ENCODE results near the gene CCDC90B. TPM values are rescaled to one million over a fixed set of nuclear protein-coding genes. Genes with fewer than 3 reads are reported as not detected.

The CCDC90B gene
- total and polyA plus RNA-seq, 10 of the 15 experiments (the other 5 are each of a cell fraction or from before 2014, with no cell fraction given), result 33.2 to 91.5 (median 59.2) TPM

DNA sequence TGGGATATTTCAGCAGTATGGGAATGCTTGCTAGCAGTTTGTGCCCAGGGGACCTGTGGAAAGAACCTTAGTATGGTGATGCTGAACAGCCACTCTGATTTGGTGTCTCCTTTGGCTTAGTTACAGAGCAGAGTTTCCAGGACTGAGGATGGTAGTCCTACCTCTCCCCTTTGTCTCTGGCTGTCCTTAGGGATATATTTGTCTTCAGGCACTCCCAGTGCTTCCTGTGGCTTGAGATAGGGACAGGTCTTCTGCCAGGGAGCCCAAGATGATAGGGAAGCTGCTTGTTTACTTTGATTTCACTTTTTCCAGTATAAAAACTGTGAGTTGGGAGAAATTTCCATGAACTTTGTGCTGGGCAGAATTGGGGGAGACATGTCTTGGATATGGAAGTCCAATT, 64.5 kb downstream of the CCDC90B start (continued):
- TF ChIP-seq, protein P1, sequence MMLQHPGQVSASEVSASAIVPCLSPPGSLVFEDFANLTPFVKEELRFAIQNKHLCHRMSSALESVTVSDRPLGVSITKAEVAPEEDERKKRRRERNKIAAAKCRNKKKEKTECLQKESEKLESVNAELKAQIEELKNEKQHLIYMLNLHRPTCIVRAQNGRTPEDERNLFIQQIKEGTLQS (IDR thresholded peaks at IDR 0.05; ENCODE audit: borderline replicate concordance, extremely low read depth, low read depth, low read length), result no peak
- no peak for TF ChIP-seq ZNF384 (IDR thresholded peaks at IDR 0.05; ENCODE audit: borderline replicate concordance, low read depth, low read length)
- no peak for TF ChIP-seq BHLHE40 (IDR thresholded peaks at IDR 0.05; ENCODE audit: borderline replicate concordance in 1 of 2, low read depth in 2 of 2, low read length in 1 of 2)
- no peak for TF ChIP-seq KLF5 (IDR thresholded peaks at IDR 0.05; ENCODE audit: partially characterized antibody)
- no peak for TF ChIP-seq RUNX3 (IDR thresholded peaks at IDR 0.05; ENCODE audit: low read length)
- no peak for TF ChIP-seq CBFB (IDR thresholded peaks at IDR 0.05; ENCODE audit: low read depth)
- TF ChIP-seq SP1 (IDR thresholded peaks at IDR 0.05; ENCODE audit: low read depth, low read length), result no peak
- TF ChIP-seq KDM1A (IDR thresholded peaks at IDR 0.05; ENCODE audit: borderline replicate concordance), result no peak

- no peak overlapping the region for H3K27ac ChIP-seq (ENCODE audit: control insufficient read depth, insufficient read depth)
- ChIA-PET CTCF (no interaction called here), POLR2A (no interaction called here), RAD21 (ENCODE audit: unreplicated experiment) (no interaction called here), SMC1A (ENCODE audit: uncharacterized antibody, unreplicated experiment) (no interaction called here)
- 71% methylated on average over 10 of the region's 10 CpGs for WGBS (ENCODE audit: insufficient coverage, insufficient replicate concordance, low lambda C conversion rate, missing lambda C conversion rate)
- H3K9ac ChIP-seq (ENCODE audit: control insufficient read depth, insufficient read depth, low read length), result no peak overlapping the region
- intact Hi-C loops (cut with micrococcal nuclease; ENCODE audit: unreplicated experiment), result no loop called here
- no peak overlapping the region for H3K4me2 ChIP-seq (ENCODE audit: control insufficient read depth, insufficient read depth)
- DNase-seq (ENCODE audit: low read depth, low spot score) (no peak), FAIRE-seq (no peak), ATAC-seq (no peak)
- no peaks in the 10 kb centered on the region for H3K9me3 ChIP-seq (replicated peaks; ENCODE audit: control insufficient read depth, insufficient read depth, low read length)
- no peaks in the 10 kb centered on the region for H4K20me1 ChIP-seq (ENCODE audit: control insufficient read depth, insufficient read depth)
- no peak overlapping the region for H3K4me3 ChIP-seq
- no peaks in the 10 kb centered on the region for H3K79me2 ChIP-seq (ENCODE audit: control insufficient read depth, insufficient read depth, low read length)
- H3K27me3 ChIP-seq (replicated peaks in 1 of 2; ENCODE audit: control insufficient read depth in 2 of 2, insufficient read depth in 2 of 2, low read length in 1 of 2), result no peaks in the 10 kb centered on the region
- H3K36me3 ChIP-seq (ENCODE audit: control insufficient read depth in 2 of 2, insufficient read depth in 2 of 2, low read length in 1 of 2), result no peaks in the 10 kb centered on the region
- in situ Hi-C loops (cut with MboI), result no loop called here
- no peak overlapping the region for H2AFZ ChIP-seq (ENCODE audit: control insufficient read depth, low read depth, low read length)
- BruUV-seq (replicated peaks), result no TSS peak
- H3K4me1 ChIP-seq (ENCODE audit: control insufficient read depth, insufficient read depth, low read length), result no peaks in the 10 kb centered on the region
- TF ChIP-seq SMAD5 (IDR thresholded peaks at IDR 0.05; ENCODE audit: low read depth), result no peak
- TF ChIP-seq, protein P2, sequence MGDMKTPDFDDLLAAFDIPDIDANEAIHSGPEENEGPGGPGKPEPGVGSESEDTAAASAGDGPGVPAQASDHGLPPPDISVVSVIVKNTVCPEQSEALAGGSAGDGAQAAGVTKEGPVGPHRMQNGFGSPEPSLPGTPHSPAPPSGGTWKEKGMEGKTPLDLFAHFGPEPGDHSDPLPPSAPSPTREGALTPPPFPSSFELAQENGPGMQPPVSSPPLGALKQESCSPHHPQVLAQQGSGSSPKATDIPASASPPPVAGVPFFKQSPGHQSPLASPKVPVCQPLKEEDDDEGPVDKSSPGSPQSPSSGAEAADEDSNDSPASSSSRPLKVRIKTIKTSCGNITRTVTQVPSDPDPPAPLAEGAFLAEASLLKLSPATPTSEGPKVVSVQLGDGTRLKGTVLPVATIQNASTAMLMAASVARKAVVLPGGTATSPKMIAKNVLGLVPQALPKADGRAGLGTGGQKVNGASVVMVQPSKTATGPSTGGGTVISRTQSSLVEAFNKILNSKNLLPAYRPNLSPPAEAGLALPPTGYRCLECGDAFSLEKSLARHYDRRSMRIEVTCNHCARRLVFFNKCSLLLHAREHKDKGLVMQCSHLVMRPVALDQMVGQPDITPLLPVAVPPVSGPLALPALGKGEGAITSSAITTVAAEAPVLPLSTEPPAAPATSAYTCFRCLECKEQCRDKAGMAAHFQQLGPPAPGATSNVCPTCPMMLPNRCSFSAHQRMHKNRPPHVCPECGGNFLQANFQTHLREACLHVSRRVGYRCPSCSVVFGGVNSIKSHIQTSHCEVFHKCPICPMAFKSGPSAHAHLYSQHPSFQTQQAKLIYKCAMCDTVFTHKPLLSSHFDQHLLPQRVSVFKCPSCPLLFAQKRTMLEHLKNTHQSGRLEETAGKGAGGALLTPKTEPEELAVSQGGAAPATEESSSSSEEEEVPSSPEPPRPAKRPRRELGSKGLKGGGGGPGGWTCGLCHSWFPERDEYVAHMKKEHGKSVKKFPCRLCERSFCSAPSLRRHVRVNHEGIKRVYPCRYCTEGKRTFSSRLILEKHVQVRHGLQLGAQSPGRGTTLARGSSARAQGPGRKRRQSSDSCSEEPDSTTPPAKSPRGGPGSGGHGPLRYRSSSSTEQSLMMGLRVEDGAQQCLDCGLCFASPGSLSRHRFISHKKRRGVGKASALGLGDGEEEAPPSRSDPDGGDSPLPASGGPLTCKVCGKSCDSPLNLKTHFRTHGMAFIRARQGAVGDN (IDR thresholded peaks at IDR 0.05), result no peak
- no peak for TF ChIP-seq NBN (IDR thresholded peaks at IDR 0.05)
- no peak for TF ChIP-seq SUZ12 (IDR thresholded peaks at IDR 0.05; ENCODE audit: unreplicated experiment)
- TF ChIP-seq ATF7 (IDR thresholded peaks at IDR 0.05; ENCODE audit: low read depth), result no peak
- TF ChIP-seq ATF2 (IDR thresholded peaks at IDR 0.05; ENCODE audit: low read length), result no peak
- TF ChIP-seq MAX (IDR thresholded peaks at IDR 0.05; ENCODE audit: low read depth, low read length), result no peak
Observed at GRCh38 chr11:83220260-83220659, 65.9 kb downstream of the CCDC90B start.
